Measurements from ENCODE around the gene SIGMAR1.

The SIGMAR1 gene

DNA sequence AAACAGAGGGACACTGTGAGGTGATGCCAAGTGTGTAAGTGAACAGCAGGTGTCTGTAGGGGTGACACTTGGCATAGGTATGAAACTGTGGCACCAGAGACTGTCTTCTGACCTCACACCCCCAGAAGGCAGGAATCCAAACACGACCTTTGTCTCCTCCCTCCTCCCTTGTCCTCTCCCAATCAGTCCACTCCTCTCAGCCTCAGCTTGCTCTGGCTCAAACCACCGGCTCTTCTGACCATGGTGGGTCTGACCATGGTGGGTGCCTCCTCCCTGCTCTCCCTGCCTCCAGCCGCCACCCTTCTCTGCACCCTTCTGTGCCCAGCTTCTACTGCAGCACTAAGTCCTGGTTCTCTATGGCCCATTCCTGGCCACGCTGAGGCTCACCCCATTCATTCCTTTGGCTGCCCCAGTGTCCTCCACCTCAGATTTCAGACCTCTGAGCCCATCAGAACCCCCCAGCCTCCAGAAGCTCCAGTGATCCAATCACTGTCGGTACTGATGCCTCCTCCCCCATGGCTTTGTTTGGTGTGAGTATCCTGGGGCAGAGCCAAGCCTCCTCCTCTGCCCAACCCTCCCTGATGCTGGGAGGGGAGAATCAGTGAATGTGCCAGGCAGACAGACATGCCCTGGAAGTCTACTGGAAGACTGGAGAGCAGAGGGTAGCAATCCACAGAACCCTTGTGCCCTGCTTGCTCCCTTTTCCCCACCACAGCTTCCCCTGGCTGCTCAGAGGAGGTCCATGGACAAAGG, 7.0 kb downstream of the SIGMAR1 start:
- no peak for DNase-seq (ENCODE audit: low read depth)

DNA sequence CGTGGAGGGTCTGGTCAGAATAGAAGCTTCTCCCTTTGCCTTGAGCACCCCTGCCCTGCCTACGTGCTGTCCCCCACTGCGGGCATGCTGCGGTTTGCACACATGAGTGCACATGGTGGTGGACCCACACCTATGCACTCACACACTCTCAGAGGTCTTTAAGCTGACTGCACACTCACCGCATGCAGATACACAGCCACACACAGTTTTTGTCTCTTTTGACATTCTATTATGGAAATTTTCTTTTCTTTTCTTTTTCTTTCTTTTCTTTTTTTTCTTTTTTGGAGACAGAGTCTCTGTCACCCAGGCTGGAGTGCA, 8.1 kb downstream of the SIGMAR1 start:
- DNase-seq (ENCODE audit: low read depth), result no peak

DNA sequence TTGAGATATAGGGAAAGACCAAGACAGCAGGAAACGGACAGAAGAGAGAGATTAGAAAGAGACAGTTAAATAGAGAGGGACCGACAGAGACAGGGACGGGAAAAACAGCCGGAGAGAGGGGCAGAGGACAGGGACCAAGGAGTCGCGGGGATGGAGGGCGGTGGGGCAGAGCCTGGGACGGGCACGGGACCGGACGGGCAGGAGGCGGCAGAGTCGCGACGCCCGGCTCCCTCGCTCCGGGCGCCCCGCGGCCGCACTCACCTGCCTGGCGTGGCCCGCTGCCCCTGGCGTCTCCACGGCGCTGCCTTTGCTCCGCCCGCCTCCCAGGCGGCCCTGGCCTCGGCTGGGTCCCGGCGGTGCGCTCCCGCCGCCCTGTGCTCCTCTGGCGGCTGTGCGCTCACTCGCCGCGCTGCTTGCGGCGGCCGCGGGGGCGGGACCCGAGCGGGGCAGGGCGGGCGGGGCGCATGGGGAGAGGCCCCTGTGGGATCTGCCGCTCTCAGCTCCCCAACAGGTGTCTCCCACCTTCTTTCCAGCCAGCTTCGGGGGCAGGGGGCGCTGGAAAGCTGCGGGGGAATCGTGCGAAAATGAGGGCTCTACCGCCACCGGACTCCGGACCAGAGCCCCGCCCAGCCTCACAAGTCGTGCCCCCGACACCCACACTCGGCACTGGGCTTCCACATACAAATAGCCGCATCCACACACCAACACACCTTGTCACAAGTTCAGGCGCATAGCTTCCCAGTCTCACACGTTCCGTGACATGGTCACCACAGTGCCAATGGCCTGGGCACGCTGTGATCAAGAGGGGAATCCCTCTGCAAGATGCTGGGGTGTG, 8.7 kb downstream of the SIGMAR1 start, which contains the start of gene ARID3C:
ARID3C (minus strand) TSS at position 411 of the 835 bp plus-strand sequence. CDS start 1,052 bp downstream, outside the sequence.
- DNase-seq (ENCODE audit: low read depth), result no peak

DNA sequence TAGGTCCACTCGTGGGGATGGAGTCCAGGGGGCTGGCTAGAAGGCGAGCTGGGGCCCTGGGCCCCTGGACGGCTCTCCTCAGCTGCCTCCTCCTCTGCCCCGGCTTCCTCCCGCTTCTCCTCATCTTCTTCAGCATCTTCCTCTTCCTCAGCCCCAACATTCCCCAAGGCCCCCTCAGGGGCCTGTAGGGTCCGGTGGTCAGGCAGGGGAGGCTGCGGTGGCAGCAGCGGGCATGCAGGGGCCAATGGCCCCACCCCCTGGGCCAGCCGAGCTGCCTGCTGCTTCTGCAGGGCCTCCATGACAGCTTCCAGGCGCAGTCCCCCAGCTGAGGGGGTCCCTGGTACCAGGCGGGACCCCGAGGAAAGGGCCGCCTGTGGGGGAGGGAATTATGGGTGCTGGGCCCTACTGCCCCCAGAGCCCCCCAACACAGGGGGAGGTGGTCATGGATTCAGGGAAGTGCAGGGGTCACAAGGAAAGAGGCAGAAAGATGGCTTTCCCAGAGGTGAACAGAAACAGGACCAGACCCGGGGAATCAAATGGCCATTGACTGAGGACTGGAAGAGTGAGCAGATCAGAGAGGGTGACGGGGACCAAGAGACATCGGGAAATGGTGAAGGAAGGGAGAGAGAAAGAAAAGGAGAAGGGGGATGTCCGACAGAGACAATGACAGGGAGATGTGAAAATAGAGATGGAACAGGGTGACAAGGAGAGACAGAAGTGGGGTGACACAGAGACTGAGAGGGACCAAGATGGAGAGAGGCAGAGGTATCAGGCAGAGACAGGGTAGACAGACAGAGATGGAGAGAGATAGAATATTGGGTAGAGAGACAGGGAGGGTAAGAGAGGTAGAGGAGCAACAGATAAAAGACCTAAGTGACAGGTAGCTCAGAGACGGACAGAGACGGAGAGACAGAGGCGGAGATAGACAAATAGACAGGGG, 9.6 kb downstream of the SIGMAR1 start:
- no peak for DNase-seq (ENCODE audit: low read depth)

DNA sequence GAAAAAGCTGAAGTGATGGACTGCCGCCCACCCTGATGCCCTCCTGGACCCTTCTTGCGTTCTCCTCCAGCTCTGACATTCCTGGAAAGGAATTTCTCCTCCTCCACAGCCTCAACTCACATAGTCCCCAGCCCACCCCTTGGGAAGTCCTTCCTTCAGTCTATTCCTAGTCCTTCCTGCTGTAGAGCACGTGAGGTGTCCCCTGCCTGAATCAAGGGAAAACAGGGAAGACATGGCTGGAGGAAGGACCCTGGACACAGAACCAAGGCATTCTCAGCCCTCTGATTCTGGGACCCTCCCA, 12.5 kb downstream of the SIGMAR1 start:
- no peak for DNase-seq (ENCODE audit: low read depth)

DNA sequence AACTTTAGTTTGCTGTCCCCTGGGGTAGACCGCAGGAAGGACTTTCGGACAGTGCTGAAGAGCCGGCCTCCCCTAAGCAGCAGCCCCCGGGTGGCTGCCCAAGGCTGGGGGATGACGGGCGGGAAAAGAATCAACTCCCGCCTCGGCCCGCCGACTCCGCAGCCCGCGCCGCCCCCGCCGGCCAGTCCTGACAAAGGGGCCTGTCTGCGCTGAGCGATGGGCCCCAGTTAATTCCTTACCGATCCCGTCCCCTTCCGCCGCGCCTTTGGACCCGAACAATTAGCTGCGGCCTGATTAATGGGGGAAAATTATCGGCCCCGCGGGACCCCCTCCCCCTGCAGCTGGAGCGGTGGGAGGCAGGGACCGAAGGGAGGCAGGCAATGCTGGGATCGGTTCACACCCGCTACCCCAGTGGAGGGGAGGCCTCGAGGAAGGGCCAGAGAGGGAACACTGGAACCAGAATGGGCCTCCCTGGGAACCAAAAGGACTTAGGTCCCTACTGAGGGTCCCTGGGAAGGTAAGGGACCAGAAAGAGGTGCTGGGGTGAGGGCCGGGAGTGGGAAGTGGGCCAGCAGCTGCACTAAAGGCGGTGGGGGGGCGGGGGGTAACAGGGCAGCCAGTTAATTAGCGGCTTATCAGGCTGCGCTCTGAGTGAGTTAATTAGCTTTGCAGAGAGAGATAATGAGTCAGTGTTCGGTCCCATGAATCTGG, 13.0 kb downstream of the SIGMAR1 start:
- no peak for DNase-seq (ENCODE audit: low read depth)

DNA sequence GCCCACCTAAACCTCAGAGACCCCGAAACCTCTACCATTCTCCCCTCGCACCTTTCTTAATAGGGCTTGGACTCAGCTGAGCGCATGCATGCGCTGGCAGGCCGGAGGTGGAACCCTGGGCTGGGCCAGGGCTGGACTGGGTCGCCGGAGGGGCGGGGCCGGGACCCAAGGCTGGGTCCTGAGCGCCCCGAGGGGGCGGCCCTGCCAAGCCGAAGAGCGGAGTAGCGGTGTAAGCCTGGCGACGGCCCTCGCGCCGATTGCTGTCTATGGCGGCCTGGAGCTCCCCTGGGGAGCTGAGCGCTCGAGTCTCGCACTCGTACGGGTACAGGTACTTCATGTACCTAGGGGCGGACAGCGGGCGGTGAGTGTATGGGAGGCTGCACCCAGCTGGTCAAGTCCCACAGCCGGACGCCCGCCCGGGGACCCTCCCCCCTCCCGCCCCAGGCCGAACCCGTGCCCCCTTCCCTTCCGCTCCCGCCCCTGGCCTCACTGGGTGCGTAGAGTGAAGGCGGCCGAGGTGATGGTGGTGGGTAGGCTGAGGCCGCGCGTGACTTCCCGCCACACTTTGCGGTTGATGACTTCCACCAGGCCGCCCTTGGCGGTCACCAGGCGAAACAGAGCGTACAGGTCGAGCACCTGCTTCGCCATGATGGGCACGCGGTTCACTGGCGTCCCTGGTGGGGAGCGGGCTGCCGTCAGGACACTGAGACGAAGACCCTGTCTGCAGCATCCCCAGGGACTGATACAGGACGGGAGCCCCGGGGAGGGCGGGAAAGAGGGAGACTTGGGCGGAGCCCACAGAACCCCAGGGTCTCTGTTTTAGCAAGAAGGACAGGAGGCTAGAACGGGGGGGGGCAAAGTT, 14.0 kb downstream of the SIGMAR1 start:
- no peak for DNase-seq (ENCODE audit: low read depth)

DNA sequence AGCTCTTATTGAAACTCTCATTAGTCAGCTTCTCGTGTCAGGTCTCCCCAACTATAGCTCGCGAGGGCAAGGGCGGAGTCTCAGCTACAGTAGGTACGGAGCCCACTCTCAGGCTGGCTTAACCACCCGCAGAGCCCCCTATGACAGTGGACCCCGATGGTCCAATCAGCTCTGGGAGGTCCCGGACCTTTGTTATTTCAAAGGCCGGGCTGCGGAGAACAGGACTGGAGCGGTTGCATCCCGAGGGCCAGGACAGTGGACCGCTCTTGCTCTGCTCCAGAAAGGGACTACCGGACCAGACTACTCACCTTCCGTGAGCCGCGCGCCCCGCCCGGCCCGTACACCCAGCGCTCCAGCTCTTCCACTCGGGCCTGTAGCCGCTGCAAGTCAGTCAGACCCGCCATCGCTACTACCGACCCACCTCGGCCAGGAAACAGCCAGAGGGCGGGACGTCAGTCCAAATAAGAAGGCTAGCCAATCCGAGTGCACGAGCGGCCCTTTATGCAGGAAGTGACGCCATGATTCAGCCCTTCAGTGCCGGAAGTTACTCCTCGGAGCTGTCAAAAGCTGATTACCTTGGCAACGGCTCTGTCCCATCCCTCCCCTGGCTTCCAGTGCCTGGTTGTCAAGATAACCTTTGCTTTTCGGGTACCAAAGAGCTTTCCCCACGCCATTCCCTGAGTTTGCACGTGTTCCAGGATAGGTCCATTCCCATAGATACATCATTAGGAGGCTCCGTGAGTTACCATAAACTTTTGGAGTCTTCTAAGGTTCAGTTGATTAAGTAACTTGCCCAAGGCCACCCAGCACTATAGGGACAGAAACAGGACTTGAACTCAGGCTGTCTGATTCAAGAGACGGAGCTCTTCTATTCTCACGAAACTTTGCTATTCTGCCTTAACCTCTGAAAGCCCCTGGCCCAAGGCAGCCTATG, 17.3 kb downstream of the SIGMAR1 start, which contains the start of gene DCTN3:
DCTN3 (minus strand) TSS at position 435 of the 934 bp plus-strand sequence; CDS start at position 404, 31 bp downstream.
- peak; percentile 96 for DNase-seq (ENCODE audit: low read depth)

DNA sequence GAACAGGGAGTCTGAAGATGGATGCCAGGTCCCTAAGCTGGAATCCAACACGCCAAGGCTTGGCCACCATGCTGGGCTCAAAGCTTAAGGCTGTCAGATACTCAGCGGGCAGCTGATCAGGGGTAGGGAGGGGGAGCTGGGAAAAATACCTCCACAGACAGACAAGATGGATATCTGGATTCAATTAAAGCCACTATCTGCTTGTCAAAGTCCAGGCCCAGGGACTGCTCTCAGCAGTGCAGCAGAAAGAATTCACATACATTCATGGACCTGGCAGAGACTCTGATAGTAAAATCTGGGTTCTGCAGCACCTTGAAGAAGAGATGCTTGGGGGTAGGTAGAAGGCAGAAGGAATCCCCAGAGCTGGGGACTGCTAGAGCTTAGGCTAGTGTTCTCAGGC, 22.5 kb downstream of the SIGMAR1 start:
- no peak for DNase-seq (ENCODE audit: low read depth)

DNA sequence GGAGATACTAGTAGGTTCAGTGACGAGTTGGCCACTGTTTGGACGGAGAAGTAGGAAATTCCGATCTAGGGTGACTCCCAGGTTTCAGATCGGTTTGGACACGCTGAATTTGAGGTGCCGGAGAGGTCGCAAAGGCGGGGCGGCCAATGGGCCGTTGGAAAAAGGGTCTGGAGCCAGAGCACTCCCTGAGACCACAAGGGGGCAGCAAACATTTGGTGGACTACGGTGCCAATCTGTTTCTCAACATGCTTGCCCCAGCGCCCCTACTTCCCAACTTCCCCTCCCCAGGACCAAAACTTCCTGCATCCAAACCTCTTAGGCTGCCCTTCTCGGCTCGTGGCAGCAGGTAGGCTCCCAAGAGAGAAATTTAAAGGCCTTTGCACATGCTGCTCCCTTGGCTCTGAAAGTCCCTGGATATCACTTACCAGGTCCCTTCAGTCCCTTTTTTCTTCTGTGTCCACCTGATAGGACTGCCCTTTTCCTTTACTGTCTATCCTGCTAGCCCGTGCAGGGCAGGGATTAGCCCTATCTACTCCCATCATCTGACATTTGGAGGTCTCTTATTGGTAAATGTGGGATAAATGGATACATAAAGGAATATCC, 24.7 kb downstream of the SIGMAR1 start:
- DNase-seq (ENCODE audit: low read depth), result peak; percentile 77

DNA sequence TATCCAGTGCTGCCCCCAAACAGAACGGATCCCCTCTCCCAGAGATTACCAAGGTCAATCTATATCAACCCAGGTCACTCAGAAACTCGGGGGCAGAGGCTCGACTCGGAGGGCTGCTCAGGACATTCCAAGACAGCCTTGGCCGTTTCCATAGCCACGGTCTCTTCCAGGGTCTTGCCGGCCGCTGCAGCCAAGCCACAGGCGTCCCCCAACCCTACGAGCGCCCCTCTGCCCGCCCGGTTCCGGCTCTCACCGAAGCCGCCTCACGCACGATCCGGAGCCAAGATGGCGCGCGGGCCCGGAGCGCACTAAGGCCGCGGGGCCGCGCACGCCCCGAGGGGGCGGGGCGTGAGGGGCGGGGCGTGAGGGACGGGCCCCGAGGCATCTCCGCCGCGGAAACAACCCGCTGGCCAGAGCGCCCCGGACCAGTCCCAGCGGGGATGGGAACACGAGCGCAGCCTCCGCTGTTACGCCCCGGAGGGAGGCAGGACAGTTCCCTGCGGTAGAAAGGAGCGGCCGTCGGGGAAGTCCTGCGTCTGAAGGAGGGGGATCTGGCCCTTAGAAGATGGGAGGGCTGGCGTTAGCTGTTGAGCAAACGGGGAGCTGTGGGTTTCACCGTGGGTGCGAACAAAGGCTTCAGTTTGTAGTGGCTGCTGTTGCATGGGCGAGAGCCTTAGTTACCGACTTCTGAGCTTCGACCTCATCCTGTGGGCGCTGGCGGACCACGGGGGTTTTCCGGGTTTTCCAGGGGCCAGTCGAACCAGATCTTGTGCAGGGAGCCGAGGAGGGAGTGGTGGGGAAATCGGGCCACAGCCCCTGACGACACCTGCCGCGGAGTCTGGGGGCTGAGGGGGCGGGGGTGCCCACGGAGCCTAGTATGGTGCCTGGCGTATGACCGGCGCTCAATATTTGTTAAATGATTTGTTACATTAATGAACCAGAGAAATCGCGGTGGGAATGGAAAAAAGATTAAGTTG, 25.5 kb downstream of the SIGMAR1 start, which contains the start of gene RPP25L:
RPP25L (minus strand) TSS at position 287 of the 977 bp plus-strand sequence. CDS start 801 bp downstream, outside the sequence.
- DNase-seq (ENCODE audit: low read depth), result peak; percentile 88

DNA sequence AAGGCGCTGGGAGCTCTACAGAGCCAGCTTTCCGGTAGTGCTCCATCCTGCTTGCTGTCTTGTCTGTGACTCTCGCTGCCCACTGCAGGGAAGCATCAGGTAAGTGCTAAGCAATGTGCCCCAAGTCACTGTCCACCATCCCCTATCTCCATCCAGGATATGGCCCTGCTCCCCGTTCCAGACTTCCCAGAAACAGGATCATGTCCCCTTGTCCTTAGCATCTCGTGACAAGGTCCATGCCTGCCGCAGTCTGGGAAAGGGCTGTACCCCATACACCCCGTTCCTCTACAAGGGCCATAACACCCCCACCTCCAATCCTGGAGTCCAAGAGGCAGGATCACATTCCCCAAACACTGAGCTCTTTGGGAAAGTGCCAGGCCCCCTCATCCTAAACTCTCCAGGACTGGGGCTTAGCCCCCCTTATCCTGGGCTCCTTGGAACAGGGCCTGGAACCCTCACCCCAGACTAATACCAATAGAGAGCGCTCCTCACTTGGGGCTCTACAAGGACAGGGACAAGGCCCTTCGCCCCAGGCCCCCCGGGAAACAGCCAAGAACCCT, 26.3 kb downstream of the SIGMAR1 start:
- peak; percentile 12 for DNase-seq (ENCODE audit: low read depth)

DNA sequence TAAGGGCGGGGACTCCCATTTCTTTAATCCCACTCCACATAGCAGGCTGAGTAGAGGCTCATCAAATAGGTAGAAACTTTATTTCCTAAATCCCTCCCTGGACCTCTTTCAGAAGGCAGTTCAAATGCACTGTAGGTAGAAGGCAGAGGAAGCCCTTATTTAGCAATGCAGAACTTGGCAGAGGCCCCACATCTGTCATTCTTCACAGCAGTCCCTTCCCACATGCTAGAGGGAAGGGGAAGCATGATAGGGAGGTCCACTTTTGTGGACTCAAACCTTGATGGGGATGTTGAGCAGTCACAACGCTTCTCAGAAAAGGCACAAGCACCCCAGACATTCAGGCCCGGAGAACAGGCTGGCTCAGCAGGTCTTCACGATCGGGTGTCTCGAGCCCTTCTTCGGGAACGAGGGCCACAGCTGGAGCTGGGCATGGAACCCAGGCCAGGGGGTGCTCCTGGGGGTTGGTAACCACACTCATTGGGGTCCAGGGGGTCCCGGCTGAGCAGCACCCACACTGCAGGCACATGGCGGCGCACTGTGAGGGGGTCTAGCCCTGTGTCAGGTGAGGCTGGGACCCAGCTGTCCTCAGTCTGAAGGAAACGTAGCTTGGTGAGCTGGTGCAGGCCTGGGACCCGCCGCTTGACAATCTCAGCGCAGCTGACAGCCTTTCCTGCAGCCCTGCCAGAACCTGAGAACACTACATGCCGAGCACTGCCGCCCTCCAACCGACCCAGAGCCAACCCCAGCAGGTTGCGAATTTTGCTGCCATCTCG, 27.0 kb downstream of the SIGMAR1 start:
- DNase-seq (ENCODE audit: low read depth), result no peak

DNA sequence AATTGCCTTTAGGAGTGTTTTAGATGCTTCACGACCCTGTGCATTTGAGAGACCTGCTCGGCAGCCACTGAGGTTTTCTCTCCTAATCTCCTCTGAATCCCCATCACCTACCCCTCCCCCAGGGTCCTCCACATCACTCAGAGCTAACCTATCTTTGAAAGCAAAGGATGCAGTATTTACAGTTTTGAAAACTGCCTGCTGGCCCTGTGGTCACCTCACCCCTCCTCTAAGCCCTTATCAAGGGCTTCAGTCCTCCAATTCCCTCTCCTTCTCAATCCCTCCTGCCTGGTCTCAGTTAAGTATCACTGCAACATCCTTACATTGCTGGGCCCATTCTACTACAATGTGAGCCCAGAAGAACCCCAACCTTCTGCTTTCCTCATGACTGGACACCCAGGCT, 30.3 kb downstream of the SIGMAR1 start:
- no peak for DNase-seq (ENCODE audit: low read depth)

DNA sequence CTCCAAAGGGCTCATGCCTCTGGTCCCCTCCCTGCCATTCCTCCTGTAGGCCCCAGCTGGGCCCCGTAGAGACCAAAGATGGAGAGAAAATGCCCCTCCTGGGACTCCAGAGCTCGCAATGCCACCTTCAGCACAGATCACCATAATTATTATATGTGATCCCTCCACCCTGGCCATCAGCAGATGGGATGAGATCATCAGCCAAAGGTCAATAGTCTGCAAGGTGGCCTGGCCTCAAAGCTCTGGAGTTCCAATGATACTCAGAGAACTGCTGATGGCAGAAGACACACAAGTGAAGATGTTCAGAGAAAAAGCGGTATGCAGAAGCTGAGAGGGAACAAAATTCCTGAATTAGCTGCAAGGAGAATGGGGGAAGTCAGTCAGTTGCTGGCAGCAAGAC, 30.7 kb downstream of the SIGMAR1 start:
- no peak for DNase-seq (ENCODE audit: low read depth)

DNA sequence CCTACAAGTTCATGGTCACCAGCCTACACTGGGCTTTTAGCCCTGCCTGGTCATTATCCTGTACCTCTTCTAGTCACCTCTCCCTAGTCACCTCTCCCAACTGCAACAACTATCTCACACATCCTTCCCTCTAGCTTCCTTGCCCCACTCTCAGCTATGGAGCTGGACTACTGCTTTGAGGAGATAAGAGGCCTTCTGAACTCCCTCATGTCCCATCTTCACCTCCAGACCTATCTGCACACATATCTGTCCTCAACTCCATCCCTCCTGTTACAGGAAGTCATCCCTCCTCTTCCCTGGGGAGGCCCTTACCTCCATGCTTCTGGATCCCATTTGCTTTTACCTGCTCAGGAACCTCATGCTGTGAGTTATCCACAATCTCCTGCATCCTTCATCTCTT, 31.4 kb downstream of the SIGMAR1 start:
- DNase-seq (ENCODE audit: low read depth), result no peak

All from EH (cell line).